MM.1S (cell line): Measurements from ENCODE around the gene YAF2.

Experiments
- DNase-seq: peaks from one replicate; pipeline ENCODE4 v3.0.0-alpha.2; 2015
- H2AFZ ChIP-seq: fragments of 300-600 bp; sonication (generic); 2 replicates; pipeline ENCODE4 v1.6.0; 2016; ENCODE audit warnings: antibody characterized with exemption, low read length
- H3F3A ChIP-seq: fragments of 300-600 bp; sonication (generic); 2 replicates; pipeline ENCODE4 v1.6.1; 2016; ENCODE audit warnings: mild to moderate bottlenecking, antibody characterized with exemption, low read length, moderate library complexity, mixed read lengths; ENCODE audit not compliant: insufficient read depth
- H3K27ac ChIP-seq: fragments of 300-600 bp; sonication (generic); 2 replicates; pipeline ENCODE4 v1.5.1; 2016; ENCODE audit warnings: mild to moderate bottlenecking, low read length
- H3K27me3 ChIP-seq: fragments of 300-600 bp; sonication (generic); replicated peaks from 2 replicates; pipeline ENCODE4 v1.6.0; 2016; ENCODE audit warnings: low read length; ENCODE audit not compliant: insufficient read depth
- H3K36me3 ChIP-seq: fragments of 300-600 bp; sonication (generic); replicated peaks from 2 replicates; pipeline ENCODE4 v1.6.1; 2016; ENCODE audit warnings: mild to moderate bottlenecking, low read length, mixed read lengths; ENCODE audit not compliant: insufficient read depth
- H3K4me1 ChIP-seq: fragments of 300-600 bp; sonication (generic); 2 replicates; pipeline ENCODE4 v1.6.1; 2016; ENCODE audit warnings: low read length, mixed read lengths
- H3K4me2 ChIP-seq: fragments of 300-600 bp; sonication (generic); 2 replicates; pipeline ENCODE4 v1.6.0; 2016; ENCODE audit warnings: low read depth, low read length
- H3K4me3 ChIP-seq: fragments of 300-600 bp; sonication (generic); 2 replicates; pipeline ENCODE4 v1.5.1; 2016; ENCODE audit warnings: low read length, mixed read lengths
- H3K79me2 ChIP-seq: fragments of 300-600 bp; sonication (generic); 2 replicates; pipeline ENCODE4 v1.6.1; 2016; ENCODE audit warnings: mixed run types, low read length, mixed read lengths
- H3K9ac ChIP-seq: fragments of 300-600 bp; sonication (generic); 2 replicates; pipeline ENCODE4 v1.6.1; 2016; ENCODE audit warnings: low read length, mixed read lengths
- H3K9me2 ChIP-seq: fragments of 300-600 bp; sonication (generic); replicated peaks from 2 replicates; pipeline ENCODE4 v1.6.1; 2016; ENCODE audit warnings: mild to moderate bottlenecking, low read length, mixed read lengths; ENCODE audit not compliant: insufficient read depth
- H3K9me3 ChIP-seq: fragments of 300-600 bp; sonication (generic); replicated peaks from 2 replicates; pipeline ENCODE4 v1.6.1; 2016; ENCODE audit warnings: mild to moderate bottlenecking, low read length, mixed read lengths; ENCODE audit not compliant: insufficient read depth
- H4K20me1 ChIP-seq: fragments of 300-600 bp; sonication (generic); 2 replicates; pipeline ENCODE4 v1.6.1; 2016; ENCODE audit warnings: mild to moderate bottlenecking, low read length, moderate library complexity, mixed read lengths; ENCODE audit not compliant: insufficient read depth
- CTCF ChIP-seq: fragments of 300-600 bp; sonication (generic); IDR thresholded peaks from 2 replicates; pipeline ENCODE4 v1.5.1; 2016; ENCODE audit warnings: antibody characterized with exemption, low read length, mixed read lengths
- EZH2 ChIP-seq: fragments of 300-600 bp; sonication (generic); optimal IDR thresholded peaks from 2 replicates; pipeline ENCODE3; 2017; ENCODE audit warnings: low read depth, mild to moderate bottlenecking, antibody characterized with exemption, low read length, mixed read lengths
- EZH2phosphoT487 ChIP-seq: fragments of 300-600 bp; sonication (generic); IDR thresholded peaks from 2 replicates; pipeline ENCODE4 v1.6.1; 2018; ENCODE audit warnings: antibody characterized with exemption, low read length

YAF2 gene

DNA sequence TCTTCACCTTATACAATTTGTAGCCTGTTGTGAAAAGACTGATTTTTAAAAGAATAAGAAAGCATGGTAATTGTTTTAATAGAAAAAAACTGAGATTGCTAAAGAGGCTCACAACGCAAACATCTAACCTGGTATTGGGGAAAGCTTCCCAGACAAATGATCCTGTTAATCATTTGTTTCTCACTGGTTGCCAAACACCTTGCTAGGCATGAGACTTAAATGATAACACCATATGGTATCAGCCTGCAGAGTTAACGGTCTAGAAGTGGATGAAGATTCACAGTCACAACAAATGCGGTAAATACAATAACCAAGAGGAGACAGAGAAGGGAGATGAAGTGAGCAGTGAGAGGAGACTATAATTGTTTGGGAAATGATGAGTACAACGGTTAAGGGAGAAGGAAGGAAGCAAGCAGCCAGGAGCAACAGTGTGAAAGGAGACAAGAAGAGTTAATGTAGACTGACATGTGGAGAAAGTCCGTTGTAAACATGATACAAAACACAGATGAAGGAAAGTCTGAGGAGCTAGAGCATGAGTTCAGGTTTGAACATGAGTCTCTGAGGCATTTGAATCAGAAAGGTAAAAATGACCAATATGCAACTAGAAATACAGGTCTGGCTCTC lies 113.2 kb downstream of the YAF2 start:
- Histone ChIP-seq H3K27ac (no peak overlapping the region), H3K4me3 (no peak overlapping the region), H3K4me2 (no peak overlapping the region), H3K9me2 (no peaks in the 10 kb centered on the region), H4K20me1 (no peaks in the 10 kb centered on the region; the same call in 1 of the 2 replicates), H3K4me1 (no peaks in the 10 kb centered on the region), H3K9me3 (no peaks in the 10 kb centered on the region), H3K27me3 (no peaks in the 10 kb centered on the region), H3K9ac (no peak overlapping the region), H3K36me3 (no peaks in the 10 kb centered on the region), H2AFZ (no peak overlapping the region), H3F3A (no peaks in the 10 kb centered on the region), H3K79me2 (peaks cover 68% of the 10 kb centered on the region)
- no peak for DNase-seq
- no peak for TF ChIP-seq EZH2
- TF ChIP-seq CTCF, result no peak
- TF ChIP-seq EZH2phosphoT487, result no peak

- Histone ChIP-seq H4K20me1 (no peaks in the 10 kb centered on the region), H3K9me2 (no peaks in the 10 kb centered on the region), H3K36me3 (peaks cover 4% of the 10 kb centered on the region; the same call in 1 of the 2 replicates), H3K4me2 (no peak overlapping the region), H3K79me2 (peaks cover 30% of the 10 kb centered on the region), H3K27ac (no peak overlapping the region), H2AFZ (no peak overlapping the region), H3K9me3 (no peaks in the 10 kb centered on the region), H3K27me3 (no peaks in the 10 kb centered on the region), H3K9ac (no peak overlapping the region), H3K4me3 (no peak overlapping the region), H3K4me1 (no peaks in the 10 kb centered on the region), H3F3A (no peaks in the 10 kb centered on the region)
- TF ChIP-seq EZH2phosphoT487 (no peak), EZH2 (no peak), CTCF (no peak)
- no peak for DNase-seq
These were observed 118.9 kb downstream of the YAF2 start for GRCh38 chr12:42119085-42119633.

DNA sequence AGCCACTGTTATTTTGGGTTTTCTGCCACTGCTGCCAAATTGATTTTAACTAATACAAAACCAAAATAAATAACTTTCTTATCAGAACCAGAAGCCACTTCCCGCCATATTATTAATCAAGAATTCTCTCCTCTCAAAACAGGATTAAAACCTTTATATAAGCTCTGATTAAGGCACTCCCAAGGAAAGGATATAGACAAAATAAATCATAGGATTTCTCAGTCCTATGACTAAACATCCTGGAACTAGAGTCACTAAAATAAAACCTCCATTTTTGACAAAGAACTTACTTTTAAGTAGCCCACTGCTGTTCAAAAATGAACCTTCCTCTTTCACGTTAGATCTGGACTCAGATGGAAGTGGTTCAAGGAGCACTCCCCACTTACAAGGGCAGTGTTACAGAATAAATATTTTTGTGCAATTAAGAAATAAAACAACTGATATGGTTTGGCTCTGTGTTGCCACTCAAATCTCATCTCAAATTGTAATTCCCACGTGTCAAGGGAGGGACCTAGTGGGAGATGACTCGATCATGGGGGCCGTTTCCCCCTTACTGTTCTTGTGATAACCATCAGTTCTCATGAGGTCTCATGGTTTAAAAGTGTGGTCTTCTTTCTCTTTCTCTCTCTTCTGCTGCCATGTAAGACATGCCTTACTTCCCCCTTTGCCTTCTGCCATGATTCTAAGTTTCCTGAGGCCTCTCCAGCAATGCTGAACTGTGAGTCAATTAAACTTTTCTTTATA lies 119.7 kb downstream of the YAF2 start:
- no peak overlapping the region for H2AFZ ChIP-seq
- DNase-seq, result no peak
- H3F3A ChIP-seq, result no peaks in the 10 kb centered on the region
- no peak overlapping the region for H3K4me3 ChIP-seq
- H3K27me3 ChIP-seq, result no peaks in the 10 kb centered on the region
- no peaks in the 10 kb centered on the region for H3K9me3 ChIP-seq
- H3K27ac ChIP-seq, result no peak overlapping the region
- H3K36me3 ChIP-seq, result peaks cover 4% of the 10 kb centered on the region; the same call in 1 of the 2 replicates
- no peak for TF ChIP-seq EZH2phosphoT487
- no peak for TF ChIP-seq CTCF
- TF ChIP-seq EZH2, result no peak
- peaks cover 25% of the 10 kb centered on the region for H3K79me2 ChIP-seq
- no peak overlapping the region for H3K4me2 ChIP-seq
- H3K9me2 ChIP-seq, result no peaks in the 10 kb centered on the region
- H3K4me1 ChIP-seq, result no peaks in the 10 kb centered on the region
- H4K20me1 ChIP-seq, result no peaks in the 10 kb centered on the region
- H3K9ac ChIP-seq, result no peak overlapping the region
